Measurements from ENCODE around the gene SGIP1. TPM values are rescaled to one million over a fixed set of nuclear protein-coding genes. Genes with fewer than 3 reads are reported as not detected.
A peak's percentile ranks its signal among the peaks of the same experiment; 100 is the strongest.

The SGIP1 gene
- polyA plus RNA-seq, 10 donors: 1.3 to 6.1 (median 2.0) TPM

DNA sequence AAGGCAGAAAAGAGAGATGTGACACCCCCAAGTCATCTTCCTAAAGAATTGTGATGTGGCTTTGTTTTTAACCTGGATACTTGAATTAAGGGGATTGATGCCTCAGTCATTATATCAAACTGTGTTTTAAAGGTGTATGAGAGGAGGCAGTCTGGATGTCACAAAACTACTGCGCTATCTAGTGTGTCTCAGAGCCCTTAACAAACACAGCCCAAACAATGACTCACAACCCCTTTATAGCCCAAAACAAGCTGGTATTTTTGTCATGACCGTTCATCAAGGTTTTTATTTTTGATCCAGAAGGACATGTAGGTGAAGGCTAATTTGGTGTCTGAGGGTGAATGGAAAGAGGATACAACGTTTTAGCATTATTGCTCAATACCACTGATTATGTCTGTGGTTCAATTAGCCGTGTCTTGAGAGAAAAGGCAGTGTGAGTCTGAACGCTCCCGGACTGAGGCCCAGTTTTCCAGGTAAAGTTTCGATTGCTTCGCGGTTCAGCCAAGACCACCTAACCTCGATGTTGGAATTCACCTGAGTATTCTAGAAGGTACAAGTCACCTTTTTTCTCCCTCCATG is 71.6 kb downstream of the SGIP1 start:
- no peak for DNase-seq

DNA sequence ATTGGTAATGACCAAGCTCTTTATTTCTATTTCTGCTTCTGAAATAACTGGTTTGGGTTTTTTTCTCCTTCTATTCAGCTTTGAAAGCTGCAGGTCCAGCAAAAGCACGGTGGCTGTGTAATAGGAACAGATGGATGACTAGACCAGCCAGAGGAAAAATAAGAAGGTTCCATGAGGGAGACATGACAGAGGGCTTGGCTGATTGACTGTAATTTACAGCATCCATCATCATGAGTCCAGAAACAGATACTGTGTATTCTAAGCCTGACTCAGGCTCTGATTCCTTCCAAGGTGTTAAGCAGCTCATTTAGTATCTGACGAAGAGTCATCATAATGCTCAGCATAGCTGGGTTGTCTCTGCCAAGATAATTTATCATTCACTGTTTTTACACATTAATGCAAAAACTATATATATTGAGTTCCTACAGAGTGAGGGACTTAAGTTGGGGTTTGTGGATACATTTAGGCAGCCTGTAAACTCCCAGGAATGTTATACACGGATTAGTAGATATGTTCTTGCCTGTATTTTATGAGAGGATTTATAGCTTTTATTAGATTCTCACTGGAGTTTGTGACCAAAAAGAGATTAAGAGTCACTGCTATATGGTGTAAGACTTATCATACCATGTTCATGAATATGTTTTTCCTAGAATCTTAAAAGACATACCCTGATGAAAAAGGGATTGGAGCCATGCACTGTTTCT is 72.6 kb downstream of the SGIP1 start:
- DNase-seq: no peak

DNA sequence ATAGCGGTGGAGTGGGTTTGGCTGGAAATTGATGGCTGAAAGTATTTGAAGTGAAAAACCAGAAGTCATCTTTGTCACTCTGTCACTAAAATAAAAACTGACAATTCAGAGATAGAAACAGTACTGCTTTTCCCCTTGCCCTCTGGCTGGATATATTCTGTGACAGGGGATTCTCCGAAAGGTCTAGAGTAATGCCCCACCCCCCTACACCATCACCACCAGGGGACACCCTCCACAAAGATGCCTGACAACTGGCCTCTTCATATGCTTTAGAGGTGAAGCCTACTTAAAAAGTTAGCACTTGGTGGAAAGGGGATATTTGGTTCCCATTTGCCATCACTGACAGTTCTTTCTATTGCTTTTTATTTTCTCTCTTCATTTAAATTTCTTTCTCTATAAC is 73.5 kb downstream of the SGIP1 start:
- no peak for DNase-seq

DNA sequence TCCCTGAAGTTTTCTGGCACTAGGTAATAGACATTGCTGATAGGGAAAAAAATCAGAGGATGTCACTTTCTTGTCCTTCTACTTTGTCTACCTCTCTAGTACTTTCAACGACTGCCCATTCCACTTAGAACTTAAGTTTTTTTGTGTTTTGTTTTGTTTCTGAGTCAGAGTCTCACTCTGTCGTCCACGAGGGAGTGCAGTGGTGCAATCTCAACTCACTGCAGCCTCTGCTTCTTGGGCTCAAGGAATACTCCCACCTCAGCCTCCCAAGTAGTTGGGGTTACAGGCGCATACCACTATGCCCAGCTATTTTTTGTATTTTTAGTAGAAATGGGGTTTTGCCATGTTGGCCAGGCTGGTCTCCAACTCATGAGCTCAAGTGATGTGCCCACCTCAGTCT is 79.2 kb downstream of the SGIP1 start:
- DNase-seq: no peak

DNA sequence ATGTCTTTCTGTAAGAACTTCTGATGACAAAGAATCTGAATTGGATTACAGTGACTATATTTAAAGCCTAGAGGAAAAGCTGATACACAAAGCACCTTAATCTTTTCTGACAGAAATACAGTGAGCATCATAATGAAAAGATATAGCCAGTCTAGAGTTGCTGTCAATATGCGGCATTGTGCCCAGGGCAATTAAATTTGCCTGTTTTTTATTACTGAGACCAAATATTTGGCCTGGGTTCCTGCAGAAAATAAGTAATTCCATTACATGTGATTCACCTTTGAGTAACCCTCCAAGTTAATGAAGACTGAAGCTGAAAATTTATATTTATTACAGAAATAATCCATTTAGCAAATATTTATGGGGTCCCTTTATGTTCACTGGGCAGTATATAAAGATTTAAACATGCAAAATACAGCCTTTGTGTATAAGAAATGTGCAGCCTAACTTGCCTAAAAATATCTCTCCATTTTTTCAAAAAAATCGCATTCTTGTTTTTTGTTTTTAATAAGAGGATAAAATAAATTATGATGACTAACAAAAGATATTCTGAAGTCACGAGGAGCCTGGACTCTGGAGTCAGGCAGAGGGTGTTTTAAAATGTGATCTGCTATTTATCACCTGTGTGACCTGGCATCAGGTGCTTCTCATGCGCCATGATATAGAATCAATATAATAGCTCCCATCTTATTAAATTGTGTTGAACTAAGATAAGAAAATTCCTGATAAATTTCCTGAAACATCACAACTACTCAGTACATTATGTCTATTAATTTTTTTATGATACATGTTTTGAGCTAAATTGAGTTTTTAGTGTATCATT is 83.6 kb downstream of the SGIP1 start:
- no peak for DNase-seq

DNA sequence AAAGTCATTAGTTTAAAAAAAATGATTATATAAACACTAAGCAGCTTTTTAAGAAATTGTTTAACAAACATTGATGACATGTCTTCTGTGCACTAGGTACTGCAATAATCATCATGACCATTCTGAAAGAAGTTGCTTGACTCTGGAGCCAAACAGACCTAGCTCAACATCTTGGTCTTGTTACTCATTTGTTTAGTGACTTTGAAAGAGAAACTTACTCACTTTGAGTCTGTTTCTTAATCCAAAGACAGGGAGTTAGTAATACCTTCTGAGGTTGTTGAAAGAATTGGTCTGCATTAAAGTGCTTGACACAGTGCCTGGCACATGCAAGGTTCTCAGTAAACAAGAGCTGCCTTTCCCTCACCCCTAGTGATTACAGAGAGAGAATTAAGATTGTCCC is 84.4 kb downstream of the SGIP1 start:
- DNase-seq: no peak

DNA sequence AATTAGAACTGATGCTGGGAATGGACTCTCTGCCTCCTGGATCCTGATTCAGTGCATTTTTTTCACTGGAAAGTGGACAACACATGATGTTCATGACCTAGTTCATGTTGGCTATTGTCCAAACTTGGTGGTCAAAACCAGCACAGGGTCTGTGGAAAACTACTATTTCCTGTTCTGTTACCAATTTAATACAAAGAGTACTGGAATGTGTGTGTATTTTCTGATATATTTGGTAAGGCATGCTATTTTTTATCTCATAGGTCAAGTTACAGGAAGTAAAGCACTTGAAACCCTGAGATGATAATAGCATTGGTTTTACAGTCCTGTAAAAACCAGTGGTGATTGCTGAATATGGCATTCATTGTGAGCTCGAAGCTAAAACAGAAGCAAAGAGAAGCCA is 89.9 kb downstream of the SGIP1 start:
- peak in 1 of 3 donors; percentile 27 for DNase-seq

DNA sequence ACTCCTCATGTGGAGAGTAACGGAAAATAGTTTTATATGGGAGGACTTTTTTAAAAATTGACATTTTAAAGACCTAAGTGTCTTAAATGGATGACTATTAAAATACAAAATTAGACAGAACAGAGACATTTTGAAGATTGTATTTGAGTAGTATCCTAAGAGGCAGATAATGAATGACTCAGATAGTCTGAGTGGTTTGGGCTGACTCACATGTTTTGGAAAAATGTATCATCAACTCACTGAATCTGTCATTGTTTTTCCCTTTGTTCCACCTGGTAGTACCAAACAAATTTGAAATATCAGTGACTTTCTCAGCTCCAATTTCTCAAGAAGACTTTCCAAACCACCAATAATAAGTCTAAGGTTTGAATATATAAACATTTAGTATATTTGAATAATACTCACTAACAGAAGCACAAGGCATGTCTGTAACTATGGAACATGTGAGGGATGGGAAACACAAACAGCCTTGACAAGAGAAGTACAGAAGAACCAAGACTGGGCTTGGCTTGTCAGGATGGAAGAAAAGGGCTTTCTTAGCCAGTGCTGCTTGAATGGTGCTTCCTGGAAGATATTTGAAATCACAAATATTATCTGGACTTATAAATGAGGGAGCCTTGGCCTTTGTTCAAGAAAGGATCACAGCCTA is 90.6 kb downstream of the SGIP1 start:
- peak in 1 of 3 donors; percentile 30 for DNase-seq

DNA sequence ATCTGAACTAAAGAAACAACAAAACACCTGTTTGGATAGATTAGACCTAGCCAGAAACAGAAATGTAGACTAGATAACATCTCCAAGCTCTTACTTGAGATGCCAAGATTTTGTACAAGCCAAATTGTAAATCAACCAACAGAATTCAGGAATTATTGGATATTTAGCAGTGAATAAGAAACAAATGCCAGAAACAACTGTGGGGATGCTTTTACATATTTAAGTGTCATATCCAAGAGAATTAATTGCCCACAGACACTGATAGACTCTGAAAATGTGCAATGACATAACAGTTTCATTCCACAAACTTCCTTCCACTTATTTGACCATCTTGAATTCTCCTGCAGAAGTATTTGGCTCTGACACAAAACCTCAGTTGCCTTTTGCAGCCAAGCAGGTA is 92.3 kb downstream of the SGIP1 start:
- no peak for DNase-seq

DNA sequence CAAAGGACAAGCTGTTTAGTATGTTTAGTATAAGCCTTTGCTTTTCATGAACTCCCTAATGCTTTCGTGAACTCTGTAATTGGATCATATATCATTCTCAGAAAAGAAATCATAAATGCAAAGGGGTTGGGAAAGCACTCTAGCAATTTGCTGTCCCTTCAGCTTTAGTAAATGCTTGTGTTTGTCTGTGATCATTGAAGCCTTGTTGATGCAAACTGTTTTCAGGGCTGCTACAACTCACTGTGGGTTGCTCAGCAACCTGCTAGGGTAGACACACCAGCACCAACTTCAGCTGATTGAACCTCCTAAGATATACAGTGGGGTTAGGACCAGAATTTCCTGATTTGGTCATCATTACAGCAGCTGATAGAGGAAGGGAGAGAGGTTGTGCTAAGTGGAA is 95.0 kb downstream of the SGIP1 start:
- no peak for DNase-seq

DNA sequence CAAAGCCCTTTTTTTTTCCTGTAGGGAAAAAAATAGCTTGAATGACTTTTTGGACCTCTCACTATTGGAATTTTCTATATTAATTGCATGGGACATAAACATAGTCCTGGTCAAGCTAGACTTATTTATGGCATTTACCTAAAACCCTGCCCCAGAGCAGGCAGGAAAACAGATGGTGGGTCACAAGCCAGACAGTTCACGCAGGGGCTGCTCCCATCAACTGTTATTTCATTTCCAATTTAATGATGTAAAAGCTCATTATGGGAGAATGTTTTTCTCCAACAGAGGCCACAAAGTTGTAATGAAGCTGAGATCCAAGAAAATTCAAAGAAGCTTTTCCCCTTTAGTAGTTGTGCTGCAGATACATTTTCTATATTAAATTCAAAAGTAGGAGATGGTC is 99.2 kb downstream of the SGIP1 start:
- peak in 2 of 3 donors; percentile 8 to 26 for DNase-seq

DNA sequence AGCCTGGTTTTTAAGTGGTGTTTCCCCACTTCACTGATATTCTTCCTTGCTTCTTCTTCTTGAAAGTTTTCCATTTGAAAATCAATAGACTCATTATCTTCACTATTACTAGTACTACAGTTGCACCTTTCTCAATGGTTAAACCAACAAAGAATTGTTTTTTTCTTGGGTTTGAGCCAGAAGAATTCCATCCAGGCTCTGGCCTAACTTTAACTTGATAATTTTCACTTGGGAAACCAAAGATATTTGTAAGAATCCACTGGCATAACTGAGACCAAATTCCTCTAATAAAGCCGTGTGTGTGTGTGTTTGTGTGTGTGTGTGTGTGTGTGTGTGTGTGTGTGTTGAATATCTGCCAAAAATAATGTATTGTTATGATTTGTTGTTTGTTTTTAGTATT is 103.2 kb downstream of the SGIP1 start:
- DNase-seq: no peak

DNA sequence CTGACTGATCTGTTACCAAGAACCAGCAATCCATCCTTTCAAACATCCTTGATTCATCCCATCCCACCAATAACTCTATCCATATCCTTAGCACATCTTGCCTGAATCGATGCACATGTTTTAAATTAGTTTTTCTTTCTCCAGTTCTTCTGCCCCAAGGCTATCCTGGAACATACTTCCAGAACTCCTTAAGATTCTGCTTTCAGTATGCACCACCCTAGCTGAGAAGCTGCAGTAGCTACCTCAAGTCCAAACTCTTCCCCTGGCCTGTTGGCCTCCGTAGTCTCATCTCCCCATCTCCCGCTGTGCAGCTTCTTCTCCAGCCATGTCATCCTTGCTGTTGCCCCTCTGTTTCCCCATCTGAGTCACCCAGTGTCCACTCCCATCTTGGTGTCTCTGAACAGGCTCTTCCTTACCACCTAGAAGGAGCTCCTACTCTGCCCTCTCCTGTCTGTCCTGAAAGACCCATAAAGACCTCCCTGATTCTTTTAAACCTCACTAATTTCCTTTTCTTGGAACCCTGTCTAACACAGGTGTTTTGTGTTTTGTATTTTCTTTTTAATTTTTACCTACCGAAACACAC is 108.0 kb downstream of the SGIP1 start:
- DNase-seq: no peak

DNA sequence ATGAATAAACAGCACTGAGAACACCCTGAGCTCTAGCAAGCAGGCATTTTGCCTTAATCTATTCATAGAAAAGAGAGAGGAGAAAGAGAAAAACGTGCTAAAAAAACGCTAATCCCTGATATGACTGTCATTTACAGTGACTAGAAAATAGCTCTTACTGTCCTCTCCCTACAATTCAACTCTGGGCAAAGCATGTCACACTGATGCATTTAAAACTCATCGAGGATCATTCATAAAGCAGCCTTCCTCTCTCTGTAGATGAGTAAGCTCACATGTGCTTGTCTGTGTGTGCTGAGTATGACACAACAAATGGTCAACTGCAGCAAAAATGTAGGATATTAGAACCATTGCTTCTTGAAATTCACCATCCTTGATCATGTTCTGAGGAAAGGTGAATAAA is 109.0 kb downstream of the SGIP1 start:
- no peak for DNase-seq

DNA sequence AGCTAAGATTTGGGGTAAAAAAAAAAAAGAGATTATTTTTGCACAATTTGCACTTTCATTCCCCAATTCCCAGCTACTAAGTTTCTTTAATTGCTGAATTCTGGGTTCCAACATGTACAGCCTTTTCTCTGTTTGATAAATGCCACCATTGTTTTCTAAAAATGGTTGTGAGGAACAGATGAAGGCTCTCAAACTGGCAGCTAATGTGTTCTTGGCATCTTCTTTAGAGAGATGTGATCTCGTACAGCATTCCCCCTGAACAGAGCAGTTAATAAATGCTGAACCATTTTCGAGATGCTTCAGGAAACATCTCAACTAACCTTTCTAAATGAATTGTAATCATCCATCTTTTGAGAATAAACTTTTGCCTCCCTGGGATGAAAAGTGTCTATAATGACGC is 110.4 kb downstream of the SGIP1 start:
- DNase-seq: no peak

DNA sequence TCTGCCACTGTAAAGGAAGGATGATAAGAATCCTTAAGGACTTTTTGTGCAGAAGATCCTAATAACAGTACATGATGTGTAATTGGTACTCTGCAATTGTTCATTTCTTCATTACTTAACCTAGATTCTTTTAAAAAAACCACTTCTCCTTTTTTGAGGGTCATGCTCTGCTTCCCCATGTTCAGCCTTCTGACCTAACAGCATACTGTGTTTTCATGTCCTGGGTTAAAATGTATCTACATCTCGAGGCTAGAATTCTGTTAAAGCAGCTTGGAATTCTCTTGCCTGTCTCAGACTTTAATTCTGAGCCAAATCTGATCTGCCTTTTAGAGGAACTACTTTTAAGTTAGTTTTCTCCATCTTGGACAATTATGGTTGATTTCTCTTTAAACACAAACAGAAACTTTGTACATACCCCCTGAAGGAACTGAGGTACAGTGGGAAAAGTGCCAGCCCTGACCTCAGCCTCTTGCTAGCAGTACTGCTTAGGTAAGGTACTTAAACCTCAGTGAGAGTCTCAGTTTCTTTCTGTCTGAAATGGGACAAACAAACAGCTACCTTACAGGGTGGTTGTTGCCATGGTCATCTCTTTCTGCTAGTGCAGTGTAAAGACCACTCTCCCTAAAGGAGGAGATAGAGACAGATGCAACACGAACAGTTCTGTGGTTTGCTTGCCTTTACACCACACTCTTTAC is 115.1 kb downstream of the SGIP1 start:
- DNase-seq: no peak

DNA sequence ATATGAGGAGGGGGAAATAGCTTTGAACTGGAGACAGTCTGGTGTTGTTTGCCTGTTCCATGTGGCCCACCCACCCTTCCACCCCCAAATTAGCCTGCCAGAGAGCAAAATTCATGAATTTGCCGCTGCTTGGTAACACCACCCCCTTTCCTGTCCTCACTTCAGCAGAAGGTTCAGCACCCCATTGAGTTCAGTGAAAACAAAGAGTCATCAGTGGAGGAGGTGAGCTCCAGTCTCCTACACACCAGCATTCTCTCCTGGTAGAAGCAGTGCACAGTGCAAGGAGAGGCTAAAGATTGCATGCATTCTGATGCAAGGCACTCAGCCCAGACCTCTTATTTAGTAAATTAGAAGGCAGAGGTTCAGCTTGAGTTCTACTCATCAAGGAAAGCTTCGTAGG is 118.6 kb downstream of the SGIP1 start:
- DNase-seq: no peak

DNA sequence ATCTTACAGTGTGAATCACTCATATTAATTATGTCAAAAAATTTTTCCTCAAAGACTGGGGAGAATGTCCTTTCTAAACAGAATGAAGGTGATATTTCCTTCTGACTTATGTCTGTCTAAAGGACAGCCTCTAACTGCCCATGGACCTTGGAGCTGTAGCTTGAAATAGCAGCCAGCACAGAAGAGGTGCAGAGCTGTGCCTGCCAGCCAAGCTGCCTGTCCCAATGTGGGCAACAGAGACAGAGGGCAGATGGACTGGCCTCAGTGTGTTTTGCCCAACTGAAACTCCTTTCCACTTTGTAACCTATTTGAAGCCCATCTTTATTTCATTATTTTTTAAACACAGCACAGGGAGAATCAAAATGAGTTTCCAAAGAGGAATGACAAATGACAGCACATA is 120.7 kb downstream of the SGIP1 start:
- no peak for DNase-seq

DNA sequence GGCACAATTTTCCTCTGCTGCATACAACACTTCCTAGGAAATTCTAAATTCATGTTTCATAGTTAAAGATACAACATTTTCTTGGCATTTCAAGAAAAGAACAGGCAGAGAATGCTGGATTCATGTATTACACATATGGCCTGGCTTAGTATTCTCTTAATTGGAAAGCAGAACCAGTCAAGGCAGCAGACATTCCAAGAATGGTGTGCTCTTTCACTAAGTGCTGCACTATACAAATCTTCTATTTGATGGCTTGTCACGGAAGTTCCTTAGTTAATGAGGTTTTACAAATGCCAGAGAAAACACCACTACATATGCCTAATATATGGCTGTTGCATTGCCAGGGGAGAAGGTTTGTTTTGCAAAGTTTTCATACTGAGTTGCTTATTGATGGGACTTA is 137.5 kb downstream of the SGIP1 start:
- peak in 1 of 3 donors; percentile 5 for DNase-seq

DNA sequence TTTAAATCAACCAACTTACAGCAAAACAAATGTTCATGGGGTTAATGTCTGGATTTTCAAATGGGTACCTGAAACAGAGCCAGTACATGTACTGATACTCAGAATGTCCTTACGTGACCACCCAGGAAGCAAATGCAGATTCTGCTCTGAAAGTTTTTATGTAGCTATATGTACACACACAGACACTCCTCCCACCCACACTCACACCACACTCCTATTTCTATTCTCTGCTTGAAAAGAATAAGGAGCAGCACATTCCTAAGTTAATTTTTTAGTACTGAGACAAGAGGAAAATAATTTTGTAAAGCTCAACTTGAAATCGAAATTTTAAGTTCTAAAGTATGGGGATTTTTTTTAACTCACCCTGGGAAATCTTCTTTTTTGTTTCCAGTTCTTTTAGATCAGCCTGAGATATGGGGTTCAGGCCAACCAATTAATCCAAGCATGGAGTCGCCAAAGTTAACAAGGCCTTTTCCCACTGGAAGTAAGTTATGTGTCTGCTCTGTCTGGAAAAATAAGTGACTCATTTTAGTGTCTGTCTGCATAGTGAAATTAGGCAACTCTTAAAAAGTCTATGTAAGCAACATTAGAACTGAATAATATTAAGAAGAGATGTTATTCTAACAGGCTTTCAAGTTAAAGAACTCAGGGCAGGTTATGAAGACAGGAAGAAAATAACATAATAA is 142.8 kb downstream of the SGIP1 start:
- DNase-seq: peak; percentile 42 to 81 (median 52)

DNA sequence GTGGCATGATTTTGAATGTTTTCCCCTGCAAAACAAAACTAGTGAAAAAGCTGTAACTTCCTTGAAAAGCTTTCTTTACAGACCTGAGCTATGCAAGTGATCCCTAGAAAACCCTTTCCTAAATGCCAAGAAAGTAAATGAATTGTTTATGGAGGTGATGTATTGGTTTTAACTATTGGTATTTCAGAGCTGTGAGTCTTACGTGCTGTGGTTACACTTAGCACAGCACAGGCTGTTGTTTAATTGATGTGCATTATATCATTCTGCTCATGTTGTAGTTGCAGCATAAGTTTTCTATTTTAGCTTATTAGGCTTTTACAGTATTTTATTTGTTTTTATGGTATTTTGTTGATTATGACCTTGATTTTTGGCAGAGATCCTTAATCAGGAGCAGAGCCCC is 144.2 kb downstream of the SGIP1 start:
- DNase-seq: no peak

Measured in muscle of back (tissue), 11 donors.